DOHH2 (cell line): ENCODE results near the gene PACSIN1.

Experiments used
- H3F3A ChIP-seq: fragments of 200-600 bp; sonication (generic), shearing (Covaris generic); 2 replicates; pipeline ENCODE4 v1.6.0; 2016; ENCODE audit warnings: antibody characterized with exemption, mild to moderate bottlenecking; ENCODE audit not compliant: control insufficient read depth, insufficient read depth
- H3K27ac ChIP-seq: fragments of 200-600 bp; sonication (generic); 2 replicates; pipeline ENCODE4 v1.5.1; 2014; ENCODE audit warnings: low read depth, mild to moderate bottlenecking, low read length, moderate library complexity
- H3K27me3 ChIP-seq: fragments of 200-600 bp; sonication (generic); 2 replicates; pipeline ENCODE4 v1.6.1; 2014; ENCODE audit warnings: mild to moderate bottlenecking, low read length, mixed read lengths; ENCODE audit not compliant: control insufficient read depth
- H3K36me3 ChIP-seq: fragments of 200-600 bp; sonication (generic); 2 replicates; pipeline ENCODE4 v1.6.1; 2014; ENCODE audit warnings: mild to moderate bottlenecking, low read length, moderate library complexity, mixed read lengths; ENCODE audit not compliant: control insufficient read depth
- H3K4me1 ChIP-seq: fragments of 200-600 bp; sonication (generic); 2 replicates; pipeline ENCODE4 v1.6.1; 2014; ENCODE audit warnings: mild to moderate bottlenecking, low read length, mixed read lengths; ENCODE audit not compliant: control insufficient read depth
- H3K4me2 ChIP-seq: fragments of 200-600 bp; sonication (generic); 2 replicates; pipeline ENCODE4 v1.6.0; 2014; ENCODE audit warnings: mild to moderate bottlenecking, low read length, moderate library complexity
- H3K4me3 ChIP-seq: fragments of 200-600 bp; sonication (generic); 2 replicates; pipeline ENCODE4 v1.5.1; 2014; ENCODE audit warnings: mild to moderate bottlenecking, low read length, mixed read lengths
- H3K79me2 ChIP-seq: fragments of 200-600 bp; sonication (generic); 2 replicates; pipeline ENCODE4 v1.6.1; 2014; ENCODE audit warnings: mild to moderate bottlenecking, low read length, mixed read lengths; ENCODE audit not compliant: control insufficient read depth
- H3K9me2 ChIP-seq: fragments of 200-600 bp; sonication (generic); replicated peaks from 2 replicates; pipeline ENCODE4 v1.6.1; 2014; ENCODE audit warnings: mild to moderate bottlenecking, low read length, mixed read lengths; ENCODE audit not compliant: control insufficient read depth
- H3K9me3 ChIP-seq: fragments of 200-600 bp; sonication (generic); 2 replicates; pipeline ENCODE4 v1.6.1; 2014; ENCODE audit warnings: antibody characterized with exemption, low read length, mixed read lengths; ENCODE audit not compliant: control insufficient read depth, insufficient read depth
- H4K20me1 ChIP-seq: fragments of 200-600 bp; sonication (generic); 2 replicates; pipeline ENCODE4 v1.6.0; 2014; ENCODE audit warnings: low read depth, mild to moderate bottlenecking, antibody characterized with exemption, low read length, moderate library complexity; ENCODE audit not compliant: control insufficient read depth, insufficient read depth
- EZH2phosphoT487 ChIP-seq: fragments of 200-600 bp; sonication (generic); IDR thresholded peaks from 2 replicates; pipeline ENCODE4 v1.6.1; 2017; ENCODE audit warnings: borderline replicate concordance, mild to moderate bottlenecking, antibody characterized with exemption, low read length, moderate library complexity, mixed read lengths
- TF ChIP-seq, protein P1 (sequence below): fragments of 200-600 bp; sonication (generic); IDR thresholded peaks from one replicate; pipeline ENCODE4 v1.5.1; 2014; ENCODE audit warnings: antibody characterized with exemption, mild to moderate bottlenecking, low read depth, low read length; ENCODE audit not compliant: poor library complexity, severe bottlenecking

PACSIN1 gene

DNA sequence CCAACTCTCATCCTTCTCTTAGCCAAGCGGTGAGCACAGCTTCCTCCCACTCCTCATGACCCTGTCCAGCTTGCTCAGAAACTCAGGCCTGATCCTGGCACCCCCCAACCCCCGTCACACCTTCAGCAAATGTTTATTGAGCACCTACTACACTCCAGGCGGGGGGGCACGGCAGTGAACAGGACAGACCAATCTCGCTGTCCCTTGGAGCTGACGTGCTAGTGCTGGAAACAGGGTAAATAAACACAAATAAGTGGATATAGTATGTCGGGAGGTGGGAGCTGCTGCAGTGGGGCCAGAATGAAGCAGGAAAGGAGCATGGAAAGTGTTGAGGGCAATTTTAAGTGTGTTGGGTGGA, 97.6 kb downstream of the PACSIN1 start:
- H3K4me1 ChIP-seq, result no peaks in the 10 kb centered on the region

DNA sequence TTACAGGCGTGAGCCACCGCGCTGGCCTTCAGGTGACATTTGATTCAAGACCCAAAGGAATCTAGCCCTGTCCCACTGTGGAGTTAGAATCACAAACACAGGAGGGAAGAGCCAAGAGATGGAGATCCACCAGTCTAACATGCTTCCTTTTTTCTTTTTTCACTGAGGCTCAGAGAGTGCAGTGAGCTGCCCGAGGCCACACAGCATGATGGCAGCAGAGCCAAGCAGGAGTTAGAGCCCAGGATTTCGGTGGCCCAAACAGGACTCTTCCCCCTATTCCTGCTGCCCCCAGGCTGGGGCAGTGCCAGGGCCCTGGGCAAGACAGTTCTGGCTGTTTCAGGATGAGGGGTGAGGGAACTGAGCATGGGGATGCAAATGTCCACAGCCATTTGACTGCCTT, 98.3 kb downstream of the PACSIN1 start:
- H3K27ac ChIP-seq, result no peak overlapping the region
- no peaks in the 10 kb centered on the region for H3K9me3 ChIP-seq
- no peak overlapping the region for H3K4me3 ChIP-seq
- no peak overlapping the region for H3K4me2 ChIP-seq
- H4K20me1 ChIP-seq, result no peaks in the 10 kb centered on the region
- TF ChIP-seq, protein P1, sequence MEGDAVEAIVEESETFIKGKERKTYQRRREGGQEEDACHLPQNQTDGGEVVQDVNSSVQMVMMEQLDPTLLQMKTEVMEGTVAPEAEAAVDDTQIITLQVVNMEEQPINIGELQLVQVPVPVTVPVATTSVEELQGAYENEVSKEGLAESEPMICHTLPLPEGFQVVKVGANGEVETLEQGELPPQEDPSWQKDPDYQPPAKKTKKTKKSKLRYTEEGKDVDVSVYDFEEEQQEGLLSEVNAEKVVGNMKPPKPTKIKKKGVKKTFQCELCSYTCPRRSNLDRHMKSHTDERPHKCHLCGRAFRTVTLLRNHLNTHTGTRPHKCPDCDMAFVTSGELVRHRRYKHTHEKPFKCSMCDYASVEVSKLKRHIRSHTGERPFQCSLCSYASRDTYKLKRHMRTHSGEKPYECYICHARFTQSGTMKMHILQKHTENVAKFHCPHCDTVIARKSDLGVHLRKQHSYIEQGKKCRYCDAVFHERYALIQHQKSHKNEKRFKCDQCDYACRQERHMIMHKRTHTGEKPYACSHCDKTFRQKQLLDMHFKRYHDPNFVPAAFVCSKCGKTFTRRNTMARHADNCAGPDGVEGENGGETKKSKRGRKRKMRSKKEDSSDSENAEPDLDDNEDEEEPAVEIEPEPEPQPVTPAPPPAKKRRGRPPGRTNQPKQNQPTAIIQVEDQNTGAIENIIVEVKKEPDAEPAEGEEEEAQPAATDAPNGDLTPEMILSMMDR, result no peak
- TF ChIP-seq EZH2phosphoT487, result no peak
- H3K27me3 ChIP-seq, result peaks cover 4% of the 10 kb centered on the region; the same call in 1 of the 2 replicates
- no peaks in the 10 kb centered on the region for H3K4me1 ChIP-seq
- H3K36me3 ChIP-seq, result no peaks in the 10 kb centered on the region
- no peaks in the 10 kb centered on the region for H3F3A ChIP-seq
- H3K9me2 ChIP-seq, result no peaks in the 10 kb centered on the region
- no peaks in the 10 kb centered on the region for H3K79me2 ChIP-seq

More for the DNA sequence above, 97.6 kb downstream of the PACSIN1 start:
- no peak overlapping the region for H3K4me2 ChIP-seq
- H3K79me2 ChIP-seq, result no peaks in the 10 kb centered on the region
- H3K27me3 ChIP-seq, result peaks cover 4% of the 10 kb centered on the region; the same call in 1 of the 2 replicates
- no peaks in the 10 kb centered on the region for H3K36me3 ChIP-seq
- TF ChIP-seq EZH2phosphoT487, result no peak
- TF ChIP-seq, protein P1, result no peak
- no peak overlapping the region for H3K4me3 ChIP-seq
- no peaks in the 10 kb centered on the region for H3F3A ChIP-seq
- H3K9me3 ChIP-seq, result no peaks in the 10 kb centered on the region
- no peak overlapping the region for H3K27ac ChIP-seq
- H3K9me2 ChIP-seq, result no peaks in the 10 kb centered on the region
- H4K20me1 ChIP-seq, result no peaks in the 10 kb centered on the region

DNA sequence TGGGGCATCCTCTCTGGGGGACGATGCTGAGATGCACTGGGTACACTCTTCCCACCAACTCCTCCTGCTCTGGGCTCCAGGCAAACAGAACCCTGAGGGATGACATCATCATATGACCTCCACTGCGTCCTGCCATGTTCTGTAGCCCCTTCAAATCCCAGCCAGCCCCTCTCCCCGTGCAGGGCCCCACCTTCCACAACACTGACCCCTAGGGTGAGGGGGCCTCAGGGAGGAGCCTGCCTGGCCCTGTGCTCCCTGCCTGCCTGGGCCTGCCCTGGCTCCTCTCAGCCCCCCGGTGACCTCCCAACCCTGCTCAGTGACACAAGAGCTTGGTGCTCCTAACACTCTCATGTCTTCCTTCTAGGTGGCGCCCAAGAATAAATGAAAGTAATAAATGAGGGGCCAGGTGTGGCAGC, 99.9 kb downstream of the PACSIN1 start:
- no peak overlapping the region for H3K27ac ChIP-seq
- H4K20me1 ChIP-seq, result no peaks in the 10 kb centered on the region
- H3K79me2 ChIP-seq, result no peaks in the 10 kb centered on the region
- no peaks in the 10 kb centered on the region for H3K4me1 ChIP-seq
- no peaks in the 10 kb centered on the region for H3K9me3 ChIP-seq
- no peaks in the 10 kb centered on the region for H3K9me2 ChIP-seq
- H3K36me3 ChIP-seq, result no peaks in the 10 kb centered on the region
- H3F3A ChIP-seq, result no peaks in the 10 kb centered on the region
- peaks cover 4% of the 10 kb centered on the region; the same call in 1 of the 2 replicates for H3K27me3 ChIP-seq
- TF ChIP-seq, protein P1, result peak; percentile 17
- no peak for TF ChIP-seq EZH2phosphoT487
- H3K4me3 ChIP-seq, result no peak overlapping the region
- no peak overlapping the region for H3K4me2 ChIP-seq
